ENCODE data around the gene PLEKHA1. TPM values are rescaled to one million over a fixed set of nuclear protein-coding genes. Genes with fewer than 3 reads are reported as not detected.

The PLEKHA1 gene
- total and polyA plus RNA-seq, 2 of the 13 experiments (the other 11 are each of a cell fraction or from before 2014, with no cell fraction given), result 32.2 to 53.3 TPM

DNA sequence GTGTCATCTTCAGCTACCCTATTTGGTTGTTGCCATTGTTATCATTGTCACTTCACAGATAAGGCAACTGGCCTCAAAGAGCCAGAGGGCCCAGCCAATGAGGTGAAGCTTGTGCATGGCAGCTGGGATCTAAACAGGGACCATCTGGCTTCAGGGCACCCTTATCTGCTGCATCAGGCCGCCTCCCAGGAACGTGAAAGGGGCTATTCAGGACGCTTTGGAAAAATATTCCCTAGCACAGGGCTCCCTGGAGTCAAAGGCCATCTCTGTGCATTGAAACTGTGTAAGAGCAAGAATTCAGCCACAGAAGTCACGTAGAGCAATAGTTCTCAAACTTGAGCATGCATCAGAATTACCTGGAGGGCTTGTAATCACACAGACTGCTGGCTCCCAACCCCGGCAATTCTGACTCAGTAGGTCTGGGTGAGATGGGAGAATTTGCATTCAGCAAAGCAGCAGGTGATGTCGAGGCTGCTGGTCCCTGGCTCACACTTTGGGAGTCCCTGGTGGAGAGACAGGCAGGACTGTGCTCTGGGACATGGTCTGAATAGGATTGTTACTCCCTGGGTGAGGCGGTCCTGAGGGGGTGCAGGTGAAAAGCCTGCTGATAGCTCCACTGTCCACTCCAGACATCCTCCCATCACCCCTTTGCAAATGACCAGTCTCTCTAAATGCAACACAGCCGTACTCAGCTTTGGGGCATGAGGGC, 21.5 kb upstream of the PLEKHA1 start (continued):
- no peak for TF ChIP-seq ZNF430 (CRISPR knock-in tag; IDR thresholded peaks at IDR 0.05)
- TF ChIP-seq, protein P1, sequence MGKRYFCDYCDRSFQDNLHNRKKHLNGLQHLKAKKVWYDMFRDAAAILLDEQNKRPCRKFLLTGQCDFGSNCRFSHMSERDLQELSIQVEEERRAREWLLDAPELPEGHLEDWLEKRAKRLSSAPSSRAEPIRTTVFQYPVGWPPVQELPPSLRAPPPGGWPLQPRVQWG (CRISPR knock-in tag; IDR thresholded peaks at IDR 0.05; ENCODE audit: borderline replicate concordance, low read depth), result no peak
- no peak for TF ChIP-seq ZNF790 (CRISPR knock-in tag; IDR thresholded peaks at IDR 0.05; ENCODE audit: borderline replicate concordance)
- TF ChIP-seq ARID3A (IDR thresholded peaks at IDR 0.05; ENCODE audit: low read depth, low read length), result no peak
- TF ChIP-seq RFXANK (CRISPR knock-in tag; IDR thresholded peaks at IDR 0.05), result no peak
- TF ChIP-seq ZNF546 (CRISPR knock-in tag; conservative IDR thresholded peaks at IDR 0.05), result no peak
- TF ChIP-seq RBFOX2 (IDR thresholded peaks at IDR 0.05; ENCODE audit: low read depth, low read length), result 0 out of 2 replicates have a peak, but pooled peaks have one; percentile 41
- no peak for TF ChIP-seq RNF219 (CRISPR knock-in tag; IDR thresholded peaks at IDR 0.05)
- no peak for TF ChIP-seq NR2C2 (CRISPR knock-in tag; IDR thresholded peaks at IDR 0.05; ENCODE audit: borderline replicate concordance)
- peak; percentile 62; the same call in 1 of the 2 replicates for TF ChIP-seq ZNF788 (CRISPR knock-in tag; IDR thresholded peaks at IDR 0.05; ENCODE audit: borderline replicate concordance)
- no peak for TF ChIP-seq NFIB (CRISPR knock-in tag; IDR thresholded peaks at IDR 0.05; ENCODE audit: borderline replicate concordance)
- TF ChIP-seq SKIL (CRISPR knock-in tag; IDR thresholded peaks at IDR 0.05; ENCODE audit: borderline replicate concordance), result no peak
- TF ChIP-seq ZC3H4 (CRISPR knock-in tag; IDR thresholded peaks at IDR 0.05; ENCODE audit: borderline replicate concordance), result no peak
- TF ChIP-seq CBX2 (IDR thresholded peaks at IDR 0.05; ENCODE audit: low read depth, low read length), result no peak
- TF ChIP-seq CBX2 (CRISPR knock-in tag; IDR thresholded peaks at IDR 0.05; ENCODE audit: low read depth), result no peak
- TF ChIP-seq KLF15 (CRISPR knock-in tag; IDR thresholded peaks at IDR 0.05; ENCODE audit: borderline replicate concordance), result no peak
- no peak for TF ChIP-seq SOX6 (IDR thresholded peaks at IDR 0.05)
- 0 out of 2 replicates have a peak, but pooled peaks have one; percentile 11 for TF ChIP-seq SOX6 (CRISPR knock-in tag; IDR thresholded peaks at IDR 0.05)
- TF ChIP-seq ZFP90 (CRISPR knock-in tag; IDR thresholded peaks at IDR 0.05; ENCODE audit: borderline replicate concordance), result no peak
- no peak for TF ChIP-seq ZNF329 (CRISPR knock-in tag; IDR thresholded peaks at IDR 0.05; ENCODE audit: low read depth)
- TF ChIP-seq ZSCAN21 (CRISPR knock-in tag; IDR thresholded peaks at IDR 0.05; ENCODE audit: borderline replicate concordance), result no peak
- TF ChIP-seq LCORL (IDR thresholded peaks at IDR 0.05), result no peak
- no peak for TF ChIP-seq LCORL (CRISPR knock-in tag; IDR thresholded peaks at IDR 0.05)
- TF ChIP-seq RXRA (CRISPR knock-in tag; IDR thresholded peaks at IDR 0.05), result peak; percentile 41; the same call in 1 of the 2 replicates
- TF ChIP-seq ZNF205 (CRISPR knock-in tag; IDR thresholded peaks at IDR 0.05), result no peak
